ENCODE measurements around the gene C12orf42.

Gene C12orf42

DNA sequence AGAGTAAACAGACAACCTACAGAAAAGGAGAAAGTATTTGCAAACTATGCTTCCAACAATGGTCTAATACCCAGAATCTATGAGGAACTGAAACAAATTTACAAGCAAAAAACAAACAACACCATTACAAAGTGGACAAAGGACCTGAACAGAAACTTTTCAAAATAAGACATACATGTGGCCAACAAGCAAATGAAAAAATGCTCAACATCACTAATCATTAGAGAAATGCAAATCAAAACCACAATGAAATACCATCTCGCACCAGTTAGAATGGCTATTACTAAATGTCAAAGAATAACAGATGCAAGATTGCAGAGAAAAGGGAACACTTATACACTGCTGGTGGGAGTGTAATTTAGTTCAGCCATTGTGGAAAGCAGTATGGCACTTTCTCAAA lies 125.8 kb downstream of the C12orf42 start:
- TF ChIP-seq FOXP2 (optimal IDR thresholded peaks at IDR 0.05; ENCODE audit: borderline replicate concordance, extremely low read depth, extremely low read length, insufficient read depth) (no peak), SIN3A (IDR thresholded peaks at IDR 0.05; ENCODE audit: borderline replicate concordance, insufficient read depth, low read length) (no peak), TAF1 (IDR thresholded peaks at IDR 0.05; ENCODE audit: borderline replicate concordance, insufficient read depth, low read length) (no peak), POLR2AphosphoS5 (IDR thresholded peaks at IDR 0.05; ENCODE audit: low read depth, low read length) (no peak), REST (IDR thresholded peaks at IDR 0.05; ENCODE audit: insufficient read depth in 1 of 2, low read depth in 2 of 2, low read length in 2 of 2) (no peak)

GRCh38 chr12:103368167-103368566 lies 127.6 kb downstream of the C12orf42 start:
- TF ChIP-seq SIN3A (IDR thresholded peaks at IDR 0.05; ENCODE audit: borderline replicate concordance, insufficient read depth, low read length) (no peak), TAF1 (IDR thresholded peaks at IDR 0.05; ENCODE audit: borderline replicate concordance, insufficient read depth, low read length) (no peak), FOXP2 (optimal IDR thresholded peaks at IDR 0.05; ENCODE audit: borderline replicate concordance, extremely low read depth, extremely low read length, insufficient read depth) (no peak), REST (IDR thresholded peaks at IDR 0.05; ENCODE audit: insufficient read depth in 1 of 2, low read depth in 2 of 2, low read length in 2 of 2) (no peak), POLR2AphosphoS5 (IDR thresholded peaks at IDR 0.05; ENCODE audit: low read depth, low read length) (no peak)

DNA sequence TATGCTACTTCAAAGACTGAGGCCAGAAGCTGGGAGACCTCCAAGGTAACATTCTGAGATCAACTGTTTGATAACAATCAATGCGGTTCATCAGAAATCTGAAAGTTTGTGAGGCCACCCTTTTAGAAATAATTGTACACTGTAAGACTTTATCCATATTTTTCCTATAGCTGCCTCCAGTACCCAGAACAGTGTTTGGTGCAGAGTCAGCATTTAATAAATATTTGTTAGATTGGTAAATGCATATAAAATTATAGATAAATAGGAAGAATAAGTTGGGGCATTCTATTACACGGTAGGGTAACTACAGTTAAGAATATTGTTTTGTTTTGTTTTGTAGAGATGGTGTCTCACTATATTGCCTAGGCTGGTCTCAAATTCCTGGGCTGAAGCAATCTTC lies 141.4 kb downstream of the C12orf42 start:
- no peak for TF ChIP-seq FOXP2 (optimal IDR thresholded peaks at IDR 0.05; ENCODE audit: borderline replicate concordance, extremely low read depth, extremely low read length, insufficient read depth)
- TF ChIP-seq POLR2AphosphoS5 (IDR thresholded peaks at IDR 0.05; ENCODE audit: low read depth, low read length): no peak
- TF ChIP-seq REST (IDR thresholded peaks at IDR 0.05; ENCODE audit: insufficient read depth in 1 of 2, low read depth in 2 of 2, low read length in 2 of 2): no peak
- no peak for TF ChIP-seq TAF1 (IDR thresholded peaks at IDR 0.05; ENCODE audit: borderline replicate concordance, insufficient read depth, low read length)
- no peak for TF ChIP-seq SIN3A (IDR thresholded peaks at IDR 0.05; ENCODE audit: borderline replicate concordance, insufficient read depth, low read length)

GRCh38 chr12:103353913-103354312 lies 141.9 kb downstream of the C12orf42 start:
- TF ChIP-seq SIN3A (IDR thresholded peaks at IDR 0.05; ENCODE audit: borderline replicate concordance, insufficient read depth, low read length) (no peak), REST (IDR thresholded peaks at IDR 0.05; ENCODE audit: insufficient read depth in 1 of 2, low read depth in 2 of 2, low read length in 2 of 2) (no peak), FOXP2 (optimal IDR thresholded peaks at IDR 0.05; ENCODE audit: borderline replicate concordance, extremely low read depth, extremely low read length, insufficient read depth) (no peak), POLR2AphosphoS5 (IDR thresholded peaks at IDR 0.05; ENCODE audit: low read depth, low read length) (no peak), TAF1 (IDR thresholded peaks at IDR 0.05; ENCODE audit: borderline replicate concordance, insufficient read depth, low read length) (no peak)

DNA sequence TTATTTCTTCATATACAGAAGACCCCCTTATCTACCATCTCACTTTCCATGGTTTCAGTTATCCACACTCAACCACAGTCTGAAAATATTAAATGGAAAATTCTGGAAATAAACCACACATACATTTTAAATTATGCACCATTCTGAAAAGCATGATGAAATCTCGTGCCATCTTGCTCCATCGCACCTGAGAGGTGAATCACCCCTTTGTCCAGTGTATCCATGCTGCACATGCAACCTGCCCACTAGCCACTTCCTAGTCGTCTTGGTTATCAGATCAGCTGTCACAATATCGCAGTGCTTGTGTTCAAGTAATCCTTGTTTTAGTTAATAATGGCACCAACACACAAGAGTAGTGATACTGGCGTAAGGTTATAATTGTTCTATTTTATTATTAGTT lies 145.7 kb downstream of the C12orf42 start:
- TF ChIP-seq POLR2AphosphoS5 (IDR thresholded peaks at IDR 0.05; ENCODE audit: low read depth, low read length): no peak
- no peak for TF ChIP-seq FOXP2 (optimal IDR thresholded peaks at IDR 0.05; ENCODE audit: borderline replicate concordance, extremely low read depth, extremely low read length, insufficient read depth)
- no peak for TF ChIP-seq TAF1 (IDR thresholded peaks at IDR 0.05; ENCODE audit: borderline replicate concordance, insufficient read depth, low read length)
- TF ChIP-seq REST (IDR thresholded peaks at IDR 0.05; ENCODE audit: insufficient read depth in 1 of 2, low read depth in 2 of 2, low read length in 2 of 2): no peak
- no peak for TF ChIP-seq SIN3A (IDR thresholded peaks at IDR 0.05; ENCODE audit: borderline replicate concordance, insufficient read depth, low read length)
